ENCODE measurements around the gene TSPAN11. TPM values are rescaled to one million over a fixed set of nuclear protein-coding genes. Genes with fewer than 3 reads are reported as not detected.

TSPAN11 gene
- polyA plus RNA-seq, 6 donors from 2014 or later = not detected

DNA sequence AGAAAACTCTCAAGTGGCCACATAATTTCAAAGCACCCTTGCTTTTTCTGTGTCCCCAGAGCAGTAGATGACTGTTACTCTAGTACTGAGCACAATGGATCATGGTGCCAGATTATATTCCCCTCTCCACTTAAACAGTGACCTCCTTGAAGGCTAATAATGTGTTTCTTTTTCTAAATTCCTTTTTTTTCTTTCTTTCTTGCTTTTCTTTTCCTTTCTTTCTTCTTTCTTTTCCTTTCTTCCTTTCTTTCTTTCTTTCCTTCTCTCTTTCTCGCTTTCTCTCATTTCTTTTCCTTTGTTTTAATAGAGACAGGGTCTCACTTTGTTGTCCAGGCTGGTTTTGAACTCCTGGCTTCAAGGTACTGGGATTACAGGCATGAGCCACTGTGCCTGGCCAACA lies 26.2 kb upstream of the TSPAN11 start:
- peaks cover 11 to 21% (median 17%) of the 10 kb centered on the region in 3 donors for H3K27me3 Mint-ChIP-seq
- no peak overlapping the region for H3K27ac Mint-ChIP-seq
- ATAC-seq (ENCODE audit: low read depth in 2 of 2) (no peak), DNase-seq (no peak)
- no peaks in the 10 kb centered on the region for H3K36me3 Mint-ChIP-seq
- no peak overlapping the region for H3K4me3 Mint-ChIP-seq
- peaks cover 0 to 4% (median 0%) of the 10 kb centered on the region in 7 donors for H3K9me3 Mint-ChIP-seq
- H3K4me1 Mint-ChIP-seq = no peaks in the 10 kb centered on the region

GRCh38 chr12:30902001-30902400 lies 24.5 kb upstream of the TSPAN11 start:
- H3K27me3 Mint-ChIP-seq = peaks cover 15 to 21% (median 21%) of the 10 kb centered on the region in 3 donors
- H3K4me3 Mint-ChIP-seq = no peak overlapping the region
- H3K27ac Mint-ChIP-seq = no peak overlapping the region
- H3K36me3 Mint-ChIP-seq = no peaks in the 10 kb centered on the region
- H3K9me3 Mint-ChIP-seq = peaks cover 0 to 4% (median 0%) of the 10 kb centered on the region in 7 donors
- no peak for DNase-seq
- no peak for ATAC-seq (ENCODE audit: low read depth in 2 of 2)
- H3K4me1 Mint-ChIP-seq = no peaks in the 10 kb centered on the region

DNA sequence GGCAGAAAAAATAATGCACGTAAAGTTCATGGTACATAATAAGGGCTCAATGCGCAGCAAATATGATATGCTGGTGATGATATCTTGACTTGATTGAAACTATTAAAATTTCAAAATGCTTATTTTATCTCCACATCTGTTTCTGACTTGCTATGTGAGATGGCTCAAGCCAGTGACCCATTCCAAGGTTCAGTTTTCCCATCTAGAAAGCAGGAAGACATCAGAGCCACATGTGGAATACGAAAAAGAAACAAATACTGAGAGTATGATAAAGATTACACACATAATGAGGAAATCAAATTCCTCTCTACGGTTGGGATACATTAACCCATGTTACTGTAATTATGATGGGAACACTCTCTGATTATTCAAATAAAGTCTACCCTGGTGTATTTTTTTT lies 24.0 kb upstream of the TSPAN11 start:
- H3K27ac Mint-ChIP-seq = no peak overlapping the region
- no peaks in the 10 kb centered on the region for H3K36me3 Mint-ChIP-seq
- no peaks in the 10 kb centered on the region for H3K4me1 Mint-ChIP-seq
- no peak for DNase-seq
- no peak for ATAC-seq (ENCODE audit: low read depth in 2 of 2)
- peaks cover 9 to 21% (median 15%) of the 10 kb centered on the region in 3 donors for H3K27me3 Mint-ChIP-seq
- H3K4me3 Mint-ChIP-seq = no peak overlapping the region
- H3K9me3 Mint-ChIP-seq = peaks cover 0 to 3% (median 0%) of the 10 kb centered on the region in 7 donors

- ATAC-seq (ENCODE audit: low read depth in 2 of 2) = no peak
- H3K27ac Mint-ChIP-seq = no peak overlapping the region
- no peaks in the 10 kb centered on the region for H3K36me3 Mint-ChIP-seq
- no peaks in the 10 kb centered on the region for H3K4me1 Mint-ChIP-seq
- H3K27me3 Mint-ChIP-seq = peaks cover 6 to 14% (median 13%) of the 10 kb centered on the region in 3 donors
- H3K4me3 Mint-ChIP-seq = no peak overlapping the region
- H3K9me3 Mint-ChIP-seq = peaks cover 0 to 7% (median 0%) of the 10 kb centered on the region in 7 donors
- no peak for DNase-seq
Observed at GRCh38 chr12:30905463-30906009, 21.0 kb upstream of the TSPAN11 start.

DNA sequence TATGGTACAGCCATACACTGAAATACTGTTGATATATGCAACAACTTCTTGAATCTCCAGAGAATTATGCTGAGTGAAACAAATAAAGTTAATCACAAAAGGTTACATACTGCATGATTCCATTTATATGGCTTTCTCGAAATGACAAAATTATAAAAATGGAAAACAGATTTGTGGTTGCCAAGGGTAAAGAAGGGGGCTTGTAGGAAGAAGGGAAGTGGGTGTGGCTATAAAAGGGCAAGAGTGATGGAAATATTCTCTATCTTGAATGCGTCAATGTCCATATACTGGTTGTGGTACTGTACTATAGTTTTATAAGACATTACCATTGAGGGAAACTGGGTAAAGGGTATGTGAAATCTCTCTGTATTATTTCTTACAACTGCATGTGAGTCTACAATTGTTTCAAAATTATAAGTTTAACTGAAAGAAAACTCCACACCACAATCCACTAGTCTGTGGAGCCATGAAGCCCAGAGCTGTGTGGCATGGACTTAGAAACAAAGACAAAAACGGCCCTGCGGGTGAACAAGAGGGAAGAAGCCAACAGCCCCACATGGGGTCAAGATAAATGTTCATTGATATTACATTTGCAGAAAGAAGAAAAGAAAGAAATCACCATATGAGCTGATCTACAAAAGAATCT lies 18.3 kb upstream of the TSPAN11 start:
- H3K4me3 Mint-ChIP-seq = no peak overlapping the region
- H3K27me3 Mint-ChIP-seq = peaks cover 4 to 17% (median 10%) of the 10 kb centered on the region in 3 donors
- ATAC-seq (ENCODE audit: low read depth in 2 of 2) (no peak), DNase-seq (no peak)
- no peak overlapping the region for H3K27ac Mint-ChIP-seq
- peaks cover 0 to 7% (median 0%) of the 10 kb centered on the region in 7 donors for H3K9me3 Mint-ChIP-seq
- no peaks in the 10 kb centered on the region for H3K36me3 Mint-ChIP-seq
- H3K4me1 Mint-ChIP-seq = no peaks in the 10 kb centered on the region

GRCh38 chr12:30908722-30909348 lies 17.7 kb upstream of the TSPAN11 start:
- Mint-ChIP-seq H3K4me3 (no peak overlapping the region), H3K27me3 (peaks cover 4 to 20% (median 10%) of the 10 kb centered on the region in 3 donors), H3K9me3 (peaks cover 0 to 7% (median 0%) of the 10 kb centered on the region in 7 donors), H3K4me1 (no peaks in the 10 kb centered on the region), H3K36me3 (no peaks in the 10 kb centered on the region), H3K27ac (no peak overlapping the region)
- DNase-seq (no peak), ATAC-seq (ENCODE audit: low read depth in 2 of 2) (no peak)

DNA sequence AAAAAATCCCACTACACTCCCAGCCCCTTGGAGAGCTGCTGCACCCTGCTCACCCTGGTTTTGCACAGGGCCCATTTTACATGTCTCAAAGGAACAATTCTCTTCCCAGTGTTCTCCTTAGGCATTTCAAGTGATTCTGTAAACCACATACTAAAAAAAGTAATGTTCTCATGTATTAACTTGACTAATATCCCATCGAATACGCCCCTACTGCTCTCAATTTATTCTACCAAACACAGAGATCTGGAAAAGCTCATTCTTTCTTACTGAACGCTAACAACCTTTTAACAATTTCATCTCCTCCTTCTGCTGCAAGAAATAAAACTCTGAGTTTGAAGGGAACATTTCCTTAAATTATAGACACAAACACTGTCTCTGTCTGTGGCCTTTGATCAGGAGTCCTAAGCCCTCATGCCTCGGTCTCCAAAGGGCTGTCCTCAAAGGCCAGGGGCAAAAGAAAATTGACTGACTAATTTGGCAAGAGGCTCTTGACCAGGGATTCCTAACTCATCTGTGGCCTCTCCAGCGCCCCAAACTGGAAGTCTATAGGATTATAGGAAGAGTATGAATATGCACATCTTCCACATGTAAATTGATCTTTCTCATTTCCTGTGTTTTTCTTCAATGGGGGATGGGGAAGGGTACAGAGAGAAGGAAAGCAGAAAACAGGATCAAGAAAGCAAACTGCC lies 17.1 kb upstream of the TSPAN11 start:
- no peaks in the 10 kb centered on the region for H3K4me1 Mint-ChIP-seq
- H3K27me3 Mint-ChIP-seq = peaks cover 4 to 20% (median 10%) of the 10 kb centered on the region in 3 donors
- DNase-seq (no peak), ATAC-seq (ENCODE audit: low read depth in 2 of 2) (no peak)
- H3K9me3 Mint-ChIP-seq = peaks cover 0 to 7% (median 0%) of the 10 kb centered on the region in 7 donors
- H3K36me3 Mint-ChIP-seq = no peaks in the 10 kb centered on the region
- no peak overlapping the region for H3K27ac Mint-ChIP-seq
- no peak overlapping the region for H3K4me3 Mint-ChIP-seq

DNA sequence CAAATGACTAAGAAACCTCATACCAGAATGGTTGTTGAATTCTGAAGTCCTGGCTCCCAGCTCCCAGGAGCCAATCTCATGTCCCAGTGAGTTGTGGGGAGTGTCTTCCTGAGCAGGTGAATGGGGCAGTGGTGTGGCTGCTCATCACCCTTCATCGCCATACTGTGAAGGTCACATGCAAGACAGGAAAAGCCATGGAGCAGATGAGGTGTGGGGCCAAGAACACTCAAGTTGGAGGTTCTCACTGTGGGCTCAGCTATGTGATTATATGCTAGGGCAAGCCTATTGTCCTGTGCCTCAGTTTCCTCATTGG lies 16.6 kb upstream of the TSPAN11 start:
- Mint-ChIP-seq H3K27ac (no peak overlapping the region), H3K9me3 (peaks cover 0 to 7% (median 0%) of the 10 kb centered on the region in 7 donors), H3K36me3 (no peaks in the 10 kb centered on the region), H3K4me3 (no peak overlapping the region), H3K27me3 (peaks cover 4 to 20% (median 10%) of the 10 kb centered on the region in 3 donors), H3K4me1 (no peaks in the 10 kb centered on the region)
- ATAC-seq (ENCODE audit: low read depth in 2 of 2) = no peak
- no peak for DNase-seq

- Mint-ChIP-seq H3K9me3 (peaks cover 0 to 7% (median 0%) of the 10 kb centered on the region in 7 donors), H3K4me1 (no peaks in the 10 kb centered on the region), H3K27me3 (peaks cover 4 to 20% (median 15%) of the 10 kb centered on the region in 3 donors), H3K36me3 (no peaks in the 10 kb centered on the region), H3K27ac (peak overlapping the region in 1 of 6 donors; percentile 28), H3K4me3 (no peak overlapping the region)
- ATAC-seq (ENCODE audit: low read depth in 2 of 2) (no peak), DNase-seq (no peak)
Observed at GRCh38 chr12:30911207-30911606, 15.3 kb upstream of the TSPAN11 start.

- Mint-ChIP-seq H3K4me1 (no peaks in the 10 kb centered on the region), H3K9me3 (peaks cover 0 to 7% (median 0%) of the 10 kb centered on the region in 7 donors), H3K27ac (no peak overlapping the region), H3K27me3 (peaks cover 0 to 23% (median 15%) of the 10 kb centered on the region in 3 donors), H3K4me3 (no peak overlapping the region), H3K36me3 (no peaks in the 10 kb centered on the region)
- DNase-seq = no peak
- ATAC-seq (ENCODE audit: low read depth in 2 of 2) = no peak
Observed at GRCh38 chr12:30913323-30913722, 13.2 kb upstream of the TSPAN11 start.

DNA sequence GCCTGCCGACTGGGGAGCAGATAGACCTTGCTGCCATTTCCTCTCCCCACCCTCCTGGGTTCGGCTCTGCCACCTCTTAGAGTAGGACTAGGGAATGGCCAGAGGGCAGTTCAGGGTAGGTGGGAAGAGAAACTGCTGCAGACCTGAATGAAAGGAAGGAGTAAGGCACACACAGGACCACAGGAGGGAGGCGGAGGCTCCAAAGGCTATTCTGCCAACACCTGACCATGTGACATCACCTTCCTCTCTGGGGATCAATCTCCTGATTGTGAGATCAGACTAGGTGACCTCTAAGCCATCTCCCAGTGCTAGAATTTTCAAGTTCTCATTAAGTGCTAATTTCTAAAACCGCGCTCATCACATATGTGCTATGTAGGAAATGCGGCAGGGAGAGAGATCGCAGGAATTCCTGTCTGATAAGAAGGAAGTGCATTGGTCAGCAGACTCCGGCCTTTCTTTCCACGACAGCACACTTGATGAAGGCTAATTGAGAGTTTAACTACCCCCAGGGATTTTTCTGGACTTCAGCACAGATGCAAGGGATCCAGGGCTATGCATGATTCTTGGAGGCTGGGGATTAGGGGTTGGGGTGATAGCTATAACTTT lies 11.5 kb upstream of the TSPAN11 start:
- no peak overlapping the region for H3K27ac Mint-ChIP-seq

DNA sequence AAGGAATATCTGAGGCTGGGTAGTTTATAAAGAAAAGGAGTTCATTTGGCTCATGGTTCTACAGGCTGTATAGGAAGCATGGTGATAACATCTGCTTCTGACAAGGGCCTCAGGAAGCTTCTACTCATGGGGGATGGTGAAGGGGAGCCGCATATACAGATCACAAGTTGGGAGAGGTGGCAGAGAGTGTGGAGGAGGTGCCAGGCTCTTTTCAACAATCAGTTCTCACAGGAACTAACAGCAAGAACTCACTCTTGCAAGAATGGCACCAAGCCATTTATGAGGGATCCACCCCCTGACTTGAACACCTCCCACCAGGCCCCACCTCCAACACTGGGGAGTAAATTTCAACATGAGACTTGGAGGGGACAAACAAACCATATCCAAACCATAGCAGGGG lies 3.5 kb upstream of the TSPAN11 start:
- Mint-ChIP-seq H3K4me1 (peaks cover 0 to 7% (median 0%) of the 10 kb centered on the region in 3 donors), H3K4me3 (no peak overlapping the region), H3K36me3 (no peaks in the 10 kb centered on the region), H3K9me3 (peaks cover 0 to 4% (median 0%) of the 10 kb centered on the region in 7 donors), H3K27ac (no peak overlapping the region), H3K27me3 (peaks cover 23 to 50% (median 43%) of the 10 kb centered on the region in 3 donors)
- no peak for DNase-seq
- ATAC-seq (ENCODE audit: low read depth in 2 of 2) = no peak

More for the DNA sequence above, 11.5 kb upstream of the TSPAN11 start:
- Mint-ChIP-seq H3K4me3 (no peak overlapping the region), H3K9me3 (peaks cover 0 to 2% (median 0%) of the 10 kb centered on the region in 7 donors), H3K4me1 (no peaks in the 10 kb centered on the region), H3K36me3 (no peaks in the 10 kb centered on the region), H3K27me3 (peaks cover 0 to 13% (median 11%) of the 10 kb centered on the region in 3 donors)
- no peak for DNase-seq
- ATAC-seq (ENCODE audit: low read depth in 2 of 2) = no peak

- Mint-ChIP-seq H3K27ac (no peak overlapping the region), H3K4me3 (peak overlapping the region in 2 of 8 donors; percentile 15 to 22), H3K9me3 (peaks cover 0 to 4% (median 0%) of the 10 kb centered on the region in 7 donors), H3K4me1 (peaks cover 0 to 7% (median 0%) of the 10 kb centered on the region in 3 donors), H3K36me3 (no peaks in the 10 kb centered on the region), H3K27me3 (peaks cover 38 to 69% (median 68%) of the 10 kb centered on the region in 3 donors)
- ATAC-seq (ENCODE audit: low read depth in 2 of 2) (no peak), DNase-seq (no peak)
Observed at GRCh38 chr12:30925607-30926242, 823 bp upstream of the TSPAN11 start.

Measured in naive B cell (primary cell).